Left renal cortex interstitium (tissue), 4 donors: Measurements from ENCODE around the gene PRDM13. TPM values are rescaled to one million over a fixed set of nuclear protein-coding genes. Genes with fewer than 3 reads are reported as not detected.
"Not testable (repeated sequence)": the region's sequence is repeated elsewhere in the genome, so short reads cannot be mapped to it uniquely, and the experiment has no call there.

Source experiments
- DNase-seq, 4 donors: peaks; one replicate each; pipeline ENCODE4 v3.0.0-alpha.2; 2013; ENCODE audit warnings: low read depth in 4 of 4, low spot score in 2 of 4, missing footprints in 1 of 4
- polyA plus RNA-seq, 4 donors: library from polyadenylated mRNA; unstranded; fragments of 120-200 nt; gene quantifications; one replicate each; pipeline ENCODE4 v1.2.1, GENCODE V29; 2013; ENCODE audit not compliant: insufficient read length in 4 of 4

Gene PRDM13
- polyA plus RNA-seq = not detected

GRCh38 chr6:99606656-99607415 lies at the start of gene PRDM13:
PRDM13 (plus strand) TSS chr6:99606833; CDS start chr6:99607035, 202 bp downstream.
- DNase-seq = no peak

- no peak for DNase-seq
Measured at GRCh38 chr6:99559057-99559456, 47.6 kb upstream of the PRDM13 start.

GRCh38 chr6:99560668-99561067 lies 46.0 kb upstream of the PRDM13 start:
- no peak for DNase-seq

GRCh38 chr6:99563056-99563723 lies 43.4 kb upstream of the PRDM13 start:
- DNase-seq = no peak

- DNase-seq = peak; percentile 87 to 92 (median 89)
Measured at GRCh38 chr6:99568103-99568933, 38.3 kb upstream of the PRDM13 start, which contains the start of gene CCNC. CCNC (minus strand) TSS chr6:99568660; CDS start chr6:99568527, 133 bp downstream.

- DNase-seq = no peak
Measured at GRCh38 chr6:99573980-99574617, 32.5 kb upstream of the PRDM13 start.

- no peak for DNase-seq
Measured at GRCh38 chr6:99575544-99576227, 30.9 kb upstream of the PRDM13 start.

GRCh38 chr6:99579781-99580180 lies 26.9 kb upstream of the PRDM13 start:
- no peak for DNase-seq

GRCh38 chr6:99587792-99588191 lies 18.8 kb upstream of the PRDM13 start:
- DNase-seq = no peak

- peak in 1 of 4 donors; percentile 65 for DNase-seq
Measured at GRCh38 chr6:99588618-99589289, 17.9 kb upstream of the PRDM13 start.

- DNase-seq = no peak
Measured at GRCh38 chr6:99589290-99589672, 17.4 kb upstream of the PRDM13 start.

GRCh38 chr6:99589907-99590493 lies 16.6 kb upstream of the PRDM13 start:
- DNase-seq = no peak

- no peak for DNase-seq
Measured at GRCh38 chr6:99590728-99591672, 15.6 kb upstream of the PRDM13 start.

- DNase-seq = no peak
Measured at GRCh38 chr6:99591673-99592364, 14.8 kb upstream of the PRDM13 start.

GRCh38 chr6:99592900-99593299 lies 13.7 kb upstream of the PRDM13 start:
- DNase-seq = no peak

GRCh38 chr6:99594696-99595095 lies 11.9 kb upstream of the PRDM13 start:
- not testable (repeated sequence) for DNase-seq
